Kidney tubule cell (primary cell): Measurements from ENCODE around the gene RFX7.

ENCODE experiments used
- DNase-seq: peaks from one replicate; pipeline ENCODE4 v3.0.0-alpha.2; 2018; ENCODE audit warnings: low spot score

RFX7 gene

GRCh38 chr15:56045068-56045748 lies 198.5 kb downstream of the RFX7 start:
- DNase-seq, result peak; percentile 30

GRCh38 chr15:56042982-56043980 lies 200.4 kb downstream of the RFX7 start:
- DNase-seq, result no peak

- DNase-seq, result peak; percentile 20
Observed at GRCh38 chr15:56042498-56042897, 201.2 kb downstream of the RFX7 start.

- no peak for DNase-seq
Observed at GRCh38 chr15:56042031-56042430, 201.6 kb downstream of the RFX7 start.

GRCh38 chr15:56040081-56041035 lies 203.3 kb downstream of the RFX7 start:
- peak; percentile 97 for DNase-seq

- no peak for DNase-seq
Observed at GRCh38 chr15:56038707-56039106, 205.0 kb downstream of the RFX7 start.

GRCh38 chr15:56038015-56038414 lies 205.7 kb downstream of the RFX7 start:
- no peak for DNase-seq
